Suprapubic skin (tissue), 4 donors: ENCODE measurements around the gene DRC1. TPM values are rescaled to one million over a fixed set of nuclear protein-coding genes. Genes with fewer than 3 reads are reported as not detected.

ENCODE experiments used
- DNase-seq, 2 donors: peaks; one replicate each; pipeline ENCODE4 v3.0.0-alpha.2; 2019; ENCODE audit warnings: low spot score in 2 of 2
- H3K27ac ChIP-seq: fragments of 200-600 bp; sonication (generic); one replicate; pipeline ENCODE4 v1.5.1; 2019
- H3K27me3 ChIP-seq: fragments of 200-600 bp; sonication (generic); one replicate; pipeline ENCODE4 v1.5.1; 2019
- H3K36me3 ChIP-seq: fragments of 200-600 bp; sonication (generic); one replicate; pipeline ENCODE4 v1.5.1; 2019
- H3K4me1 ChIP-seq: fragments of 200-600 bp; sonication (generic); one replicate; pipeline ENCODE4 v1.5.1; 2019
- H3K4me3 ChIP-seq: fragments of 200-600 bp; sonication (generic); one replicate; pipeline ENCODE4 v1.5.1; 2019; ENCODE audit warnings: mild to moderate bottlenecking
- H3K9me3 ChIP-seq: fragments of 200-600 bp; sonication (generic); one replicate; pipeline ENCODE4 v1.5.1; 2019
- EP300 ChIP-seq: sonication (generic); formaldehyde crosslinking; IDR thresholded peaks from one replicate; pipeline ENCODE4 v1.6.1; 2017; ENCODE audit warnings: antibody characterized with exemption
- POLR2A ChIP-seq, 2 donors: fragments of 450-650 bp; IDR thresholded peaks; one replicate each; pipeline ENCODE4 v1.6.1; 2017; ENCODE audit warnings: antibody characterized with exemption in 2 of 2, mild to moderate bottlenecking in 2 of 2, moderate library complexity in 2 of 2
- POLR2AphosphoS5 ChIP-seq, 3 donors: sonication (generic); formaldehyde crosslinking; IDR thresholded peaks; one replicate each; pipeline ENCODE4 v1.6.1; 2017; ENCODE audit warnings: antibody characterized with exemption in 3 of 3
- WGBS: methylation state at CpG from one replicate; pipeline ENCODE4 v1.1.5; 2018; 5-methylcytosine and 5-hydroxymethylcytosine counted together
- total RNA-seq, 4 donors: library from RNA; depleted of rRNA; stranded (reverse); fragments of >200 nt; gene quantifications; one replicate each; pipeline ENCODE4 v1.1.0, GENCODE V29; 2016
- TF ChIP-seq, protein P1 (sequence below), 2 donors: fragments of 200-600 bp in 1 of 2; fragments of 450-650 bp in 1 of 2; sonication (generic) in 1 of 2; IDR thresholded peaks; one replicate each; pipeline ENCODE4 v1.5.1; 2016 to 2019; ENCODE audit warnings: antibody characterized with exemption in 2 of 2, mild to moderate bottlenecking in 1 of 2, moderate library complexity in 1 of 2

DRC1 gene
- total RNA-seq, 4 donors from 2014 or later: 0.26 TPM; not detected in 3

DNA sequence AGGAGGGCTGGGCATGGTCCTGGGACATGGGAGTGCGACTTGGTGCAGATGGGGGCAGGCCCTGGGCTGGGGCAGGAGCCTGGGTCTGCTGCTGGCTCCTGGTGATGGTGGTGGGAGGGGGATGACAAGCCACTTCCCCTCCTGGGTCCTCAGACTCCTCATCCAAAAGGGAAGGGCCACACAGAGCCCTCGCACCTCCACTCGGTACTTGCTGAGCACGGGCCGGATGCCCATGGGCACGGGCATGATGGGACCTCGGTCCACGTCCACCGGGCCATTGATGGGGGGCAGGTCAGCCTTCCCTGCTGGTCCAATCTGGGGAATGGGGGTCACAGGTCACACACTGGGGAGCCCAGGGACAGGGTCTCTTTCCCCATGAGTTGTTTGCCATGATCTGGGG, 72.1 kb downstream of the DRC1 start:
- WGBS: 100% methylated on average over 1 of the region's 9 CpGs
- Histone ChIP-seq H3K36me3 (no peaks in the 10 kb centered on the region), H3K4me3 (no peak overlapping the region), H3K27ac (no peak overlapping the region), H3K4me1 (peaks cover 8% of the 10 kb centered on the region), H3K9me3 (peaks cover 5% of the 10 kb centered on the region), H3K27me3 (no peaks in the 10 kb centered on the region)
- DNase-seq: no peak
- no peak for TF ChIP-seq EP300
- TF ChIP-seq POLR2A (IDR thresholded peaks at IDR 0.05): no peak
- no peak for TF ChIP-seq POLR2AphosphoS5 (IDR thresholded peaks at IDR 0.05)
- TF ChIP-seq, protein P1, sequence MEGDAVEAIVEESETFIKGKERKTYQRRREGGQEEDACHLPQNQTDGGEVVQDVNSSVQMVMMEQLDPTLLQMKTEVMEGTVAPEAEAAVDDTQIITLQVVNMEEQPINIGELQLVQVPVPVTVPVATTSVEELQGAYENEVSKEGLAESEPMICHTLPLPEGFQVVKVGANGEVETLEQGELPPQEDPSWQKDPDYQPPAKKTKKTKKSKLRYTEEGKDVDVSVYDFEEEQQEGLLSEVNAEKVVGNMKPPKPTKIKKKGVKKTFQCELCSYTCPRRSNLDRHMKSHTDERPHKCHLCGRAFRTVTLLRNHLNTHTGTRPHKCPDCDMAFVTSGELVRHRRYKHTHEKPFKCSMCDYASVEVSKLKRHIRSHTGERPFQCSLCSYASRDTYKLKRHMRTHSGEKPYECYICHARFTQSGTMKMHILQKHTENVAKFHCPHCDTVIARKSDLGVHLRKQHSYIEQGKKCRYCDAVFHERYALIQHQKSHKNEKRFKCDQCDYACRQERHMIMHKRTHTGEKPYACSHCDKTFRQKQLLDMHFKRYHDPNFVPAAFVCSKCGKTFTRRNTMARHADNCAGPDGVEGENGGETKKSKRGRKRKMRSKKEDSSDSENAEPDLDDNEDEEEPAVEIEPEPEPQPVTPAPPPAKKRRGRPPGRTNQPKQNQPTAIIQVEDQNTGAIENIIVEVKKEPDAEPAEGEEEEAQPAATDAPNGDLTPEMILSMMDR (IDR thresholded peaks at IDR 0.05): no peak

DNA sequence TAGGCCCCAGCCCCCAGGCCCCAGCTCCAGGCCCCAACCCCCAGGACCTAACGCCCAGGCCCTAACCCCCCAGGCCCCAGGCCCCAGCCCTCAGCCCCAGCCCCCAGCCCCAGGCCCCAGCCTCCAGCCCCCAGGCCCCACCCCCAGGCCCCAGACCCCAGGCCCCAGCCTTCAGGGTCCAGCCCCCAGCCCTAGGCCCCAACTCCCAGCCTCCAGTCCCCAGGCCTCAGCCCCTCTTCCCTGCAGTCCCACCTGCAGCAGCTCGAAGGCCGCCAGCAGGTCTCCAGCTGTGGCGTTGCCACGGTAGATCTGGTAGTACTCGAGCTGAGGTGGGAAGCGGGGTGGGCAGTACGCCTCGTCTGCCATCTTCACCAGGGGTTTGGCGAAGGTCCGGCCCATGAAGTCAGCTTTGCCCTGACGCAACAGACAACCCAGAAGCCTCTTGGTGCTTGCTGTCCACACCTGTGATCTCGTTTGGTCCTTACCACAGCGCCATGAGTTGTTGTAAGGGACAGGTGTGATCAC, 72.6 kb downstream of the DRC1 start:
- no CpG with 5 or more reads among the region's 14 CpGs for WGBS
- no peak for TF ChIP-seq EP300
- TF ChIP-seq POLR2AphosphoS5 (IDR thresholded peaks at IDR 0.05): no peak
- no peak for TF ChIP-seq POLR2A (IDR thresholded peaks at IDR 0.05)
- TF ChIP-seq, protein P1 (IDR thresholded peaks at IDR 0.05): no peak
- no peak overlapping the region for H3K4me3 ChIP-seq

DNA sequence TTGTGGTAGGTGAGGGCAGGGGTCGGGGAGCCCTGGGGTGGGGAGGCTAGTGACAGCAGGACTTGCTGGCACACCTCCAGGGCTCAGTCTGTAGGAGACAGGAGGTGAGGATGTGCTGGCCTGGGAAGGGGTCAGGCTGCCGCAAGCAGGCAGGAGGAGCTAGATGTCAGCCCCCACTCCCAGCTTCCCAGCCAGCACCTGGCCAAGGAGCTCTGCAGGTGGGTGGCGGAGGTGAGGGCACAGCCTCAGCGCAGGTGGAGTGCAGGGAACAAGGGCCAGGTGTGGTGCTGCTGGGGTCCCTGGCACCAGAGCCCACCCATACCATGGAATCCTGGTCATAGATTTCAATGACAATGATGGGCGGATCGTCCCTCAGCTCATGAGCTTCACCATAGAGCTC, 73.3 kb downstream of the DRC1 start:
- 80% methylated on average over 1 of the region's 6 CpGs for WGBS
- TF ChIP-seq POLR2AphosphoS5 (IDR thresholded peaks at IDR 0.05) (no peak), EP300 (no peak), POLR2A (IDR thresholded peaks at IDR 0.05) (no peak)
- TF ChIP-seq, protein P1 (IDR thresholded peaks at IDR 0.05): no peak

More for the DNA sequence above, 72.6 kb downstream of the DRC1 start:
- H3K27me3 ChIP-seq: no peaks in the 10 kb centered on the region
- no peaks in the 10 kb centered on the region for H3K36me3 ChIP-seq
- no peak for DNase-seq
- no peak overlapping the region for H3K27ac ChIP-seq
- H3K9me3 ChIP-seq: peaks cover 2% of the 10 kb centered on the region
- H3K4me1 ChIP-seq: peaks cover 8% of the 10 kb centered on the region

DNA sequence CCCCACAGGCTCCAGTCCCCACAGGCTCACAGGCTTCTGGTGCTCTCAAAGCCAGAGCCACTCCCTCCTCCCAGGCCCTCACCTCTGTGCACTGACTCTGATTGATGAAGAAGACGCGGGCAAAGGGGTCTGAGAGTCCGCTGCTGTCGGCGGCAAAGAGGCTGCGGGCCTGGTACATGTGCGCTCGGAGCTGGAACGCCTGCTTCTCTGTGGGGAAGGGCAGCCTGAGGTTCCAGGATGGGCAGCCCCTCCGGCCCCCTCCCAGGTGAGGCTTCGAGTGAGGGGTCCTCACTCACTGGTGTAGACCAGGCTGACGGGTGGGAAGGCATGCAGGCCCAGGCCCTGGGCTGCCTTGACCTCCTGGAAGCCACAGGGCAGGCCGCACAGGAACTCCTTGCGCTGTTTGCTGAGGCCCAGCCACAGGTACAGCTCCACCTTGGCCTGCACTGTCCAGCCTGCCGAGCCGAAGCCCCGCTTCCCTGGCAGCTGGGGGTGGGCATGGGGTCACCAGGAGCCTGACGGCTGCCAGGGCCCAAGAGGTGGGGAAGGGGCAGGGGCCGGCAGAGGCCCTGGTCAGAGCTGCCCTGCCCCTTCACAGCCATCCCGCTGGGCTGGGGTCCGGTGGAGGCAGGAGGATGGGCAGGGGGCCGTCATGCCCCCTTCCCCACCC, 74.2 kb downstream of the DRC1 start:
- WGBS: 88% methylated on average over 4 of the region's 22 CpGs
- TF ChIP-seq POLR2AphosphoS5 (IDR thresholded peaks at IDR 0.05): no peak
- TF ChIP-seq POLR2A (IDR thresholded peaks at IDR 0.05): no peak
- TF ChIP-seq, protein P1 (IDR thresholded peaks at IDR 0.05): no peak
- TF ChIP-seq EP300: no peak
- Histone ChIP-seq H3K27me3 (no peaks in the 10 kb centered on the region), H3K4me3 (no peak overlapping the region), H3K36me3 (no peaks in the 10 kb centered on the region), H3K4me1 (peaks cover 8% of the 10 kb centered on the region), H3K9me3 (no peaks in the 10 kb centered on the region), H3K27ac (no peak overlapping the region)
- no peak for DNase-seq

More for the DNA sequence above, 73.3 kb downstream of the DRC1 start:
- Histone ChIP-seq H3K27ac (no peak overlapping the region), H3K9me3 (no peaks in the 10 kb centered on the region), H3K4me1 (peaks cover 8% of the 10 kb centered on the region), H3K36me3 (no peaks in the 10 kb centered on the region), H3K27me3 (no peaks in the 10 kb centered on the region), H3K4me3 (no peak overlapping the region)
- no peak for DNase-seq

DNA sequence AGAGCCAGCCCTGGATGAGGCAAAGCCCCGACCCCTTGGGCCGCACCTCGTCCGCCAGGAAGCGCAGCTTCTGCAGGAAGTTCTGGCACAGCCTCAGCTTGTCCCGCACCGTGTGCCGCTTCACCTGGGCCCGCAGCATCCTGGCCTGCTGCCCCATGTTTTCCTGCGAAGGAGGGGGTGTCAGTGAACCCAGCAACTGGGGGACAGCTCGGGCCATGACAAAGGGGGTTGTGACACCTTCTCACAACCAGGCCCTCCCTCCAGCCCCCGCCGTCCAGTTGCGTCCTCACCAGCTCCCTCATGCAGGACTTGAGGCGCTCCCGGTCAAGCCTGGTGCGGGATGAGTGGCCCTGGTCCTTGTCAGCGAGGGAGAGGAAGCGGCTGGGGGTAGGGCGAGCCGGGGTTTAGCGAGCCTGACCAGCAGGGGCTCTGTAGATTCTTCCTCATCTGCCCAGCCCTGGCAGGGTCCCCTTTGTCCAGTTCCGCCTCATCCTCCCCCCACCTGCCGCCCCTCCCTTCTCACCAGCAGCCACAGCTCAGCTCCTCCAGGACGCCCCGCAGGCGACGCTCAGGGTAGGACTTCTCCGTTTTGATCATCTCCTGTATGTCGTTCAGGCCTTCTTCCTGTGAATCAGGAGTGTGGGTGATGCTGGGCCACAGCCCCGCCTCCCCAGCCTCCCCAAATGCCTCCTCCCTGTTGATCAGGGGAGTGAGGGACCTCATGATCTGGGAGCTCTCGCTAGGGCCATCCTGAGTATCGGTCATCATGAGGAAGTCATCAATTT, 75.6 kb downstream of the DRC1 start:
- H3K4me3 ChIP-seq: no peak overlapping the region

More for the DNA sequence above, 75.6 kb downstream of the DRC1 start:
- no peak for TF ChIP-seq POLR2AphosphoS5 (IDR thresholded peaks at IDR 0.05)
- no peak for TF ChIP-seq POLR2A (IDR thresholded peaks at IDR 0.05)
- no peak for TF ChIP-seq EP300
- TF ChIP-seq, protein P1 (IDR thresholded peaks at IDR 0.05): no peak
- Histone ChIP-seq H3K36me3 (no peaks in the 10 kb centered on the region), H3K9me3 (no peaks in the 10 kb centered on the region), H3K27me3 (no peaks in the 10 kb centered on the region), H3K4me1 (peaks cover 8% of the 10 kb centered on the region), H3K27ac (no peak overlapping the region)
- DNase-seq: no peak
- WGBS: 70% methylated on average over 18 of the region's 33 CpGs
